Upper lobe of left lung (tissue), 6 donors: ENCODE measurements around the gene HDAC1. TPM values are rescaled to one million over a fixed set of nuclear protein-coding genes. Genes with fewer than 3 reads are reported as not detected.

Experiments used
- ATAC-seq, 2 donors: fragments of 200-7000 bp; cut with Tn5 transposase; one replicate each; pipeline ENCODE4 v1.9.1; 2022; ENCODE audit warnings: mild to moderate bottlenecking in 2 of 2, moderate library complexity in 2 of 2; ENCODE audit not compliant: low FRiP score in 2 of 2
- DNase-seq, 2 donors: peaks; one replicate each; pipeline ENCODE4 v3.0.0-alpha.2; 2019 to 2020
- H3K27ac ChIP-seq, 4 donors: fragments of 200-600 bp; sonication (generic); one replicate each; pipeline ENCODE4 v1.5.1; 2016 to 2019
- H3K27me3 ChIP-seq, 4 donors: fragments of 200-600 bp; sonication (generic); one replicate each; pipeline ENCODE4 v1.5.1; 2017 to 2019
- H3K36me3 ChIP-seq, 4 donors: fragments of 200-600 bp; sonication (generic); one replicate each; pipeline ENCODE4 v1.5.1; 2016 to 2019
- H3K4me1 ChIP-seq, 4 donors: fragments of 200-600 bp; sonication (generic); one replicate each; pipeline ENCODE4 v1.5.1; 2018 to 2019
- H3K4me3 ChIP-seq, 4 donors: fragments of 200-600 bp; sonication (generic); one replicate each; pipeline ENCODE4 v1.5.1; 2017 to 2019; ENCODE audit warnings: mild to moderate bottlenecking in 2 of 4, moderate library complexity in 1 of 4
- H3K9me3 ChIP-seq, 4 donors: fragments of 200-600 bp; sonication (generic); one replicate each; pipeline ENCODE4 v1.5.1; 2018 to 2019
- CTCF ChIP-seq, 6 experiments: fragments of 450-650 bp in 4 of 6; fragments of 200-600 bp in 2 of 6; sonication (generic) in 2 of 6; IDR thresholded peaks; one replicate each; pipeline ENCODE4 v1.5.1; 2016 to 2019; ENCODE audit warnings: antibody characterized with exemption in 6 of 6
- EP300 ChIP-seq, 4 donors: sonication (generic); formaldehyde crosslinking; IDR thresholded peaks; one replicate each; pipeline ENCODE4 v1.5.1; 2017; ENCODE audit warnings: antibody characterized with exemption in 4 of 4, control low read depth in 2 of 4
- POLR2A ChIP-seq, 4 donors: fragments of 450-650 bp; IDR thresholded peaks; one replicate each; pipeline ENCODE4 v1.5.1; 2016 to 2017; ENCODE audit warnings: antibody characterized with exemption in 4 of 4, mild to moderate bottlenecking in 2 of 4
- POLR2AphosphoS5 ChIP-seq, 2 donors: sonication (generic); formaldehyde crosslinking; IDR thresholded peaks; one replicate each; pipeline ENCODE4 v1.5.1; 2017; ENCODE audit warnings: antibody characterized with exemption in 2 of 2
- WGBS, 2 donors: methylation state at CpG; one replicate each; pipeline ENCODE4 v1.1.5; 2017 to 2018; 5-methylcytosine and 5-hydroxymethylcytosine counted together
- total RNA-seq, 6 donors: library from RNA; depleted of rRNA in 4 of 6; stranded (reverse); fragments of >200 nt in 4 of 6; gene quantifications; one replicate each; pipeline versions ENCODE4 v1.1.0 to v1.2.1, GENCODE V29; 2016 to 2021
- donor health status: DM: no; HTN: no; CAD: no; lungs with moderate emphysema.
- donor health status: DM: no; HTN: yes; CAD: no; lungs with severe emphysema.

The HDAC1 gene
- total RNA-seq, 6 donors from 2014 or later = 36.8 to 78.0 (median 48.8) TPM

- H3K27ac ChIP-seq = peak overlapping the region; percentile 60 to 89 (median 78)
- TF ChIP-seq POLR2A (IDR thresholded peaks at IDR 0.05) (no peak), POLR2AphosphoS5 (IDR thresholded peaks at IDR 0.05) (no peak), EP300 (IDR thresholded peaks at IDR 0.05) (no peak), CTCF (IDR thresholded peaks at IDR 0.05) (no peak)
- peaks cover 13 to 31% (median 21%) of the 10 kb centered on the region in 4 donors for H3K36me3 ChIP-seq
- no peak for ATAC-seq
- H3K4me1 ChIP-seq = peaks cover 41 to 64% (median 47%) of the 10 kb centered on the region in 4 donors
- 0 to 5% methylated on average over 8 to 9 of the region's 34 CpGs for WGBS, 2 donors
- H3K27me3 ChIP-seq = no peaks in the 10 kb centered on the region
- no peaks in the 10 kb centered on the region for H3K9me3 ChIP-seq
- DNase-seq = no peak
- H3K4me3 ChIP-seq = peak overlapping the region; percentile 63 to 87 (median 79)
Measured at GRCh38 chr1:32335535-32335789, 43.6 kb downstream of the HDAC1 start.

GRCh38 chr1:32335790-32336590 lies 44.1 kb downstream of the HDAC1 start, which contains the start of gene MARCKSL1:
TSS of gene MARCKSL1 (minus strand) at chr1:32336233. CDS start at chr1:32336033, 200 bp downstream.
- ATAC-seq (peak; percentile 20 to 79), DNase-seq (peak; percentile 78 to 96)
- Histone ChIP-seq H3K4me3 (peak within 1 kb of the TSS; percentile 63 to 87 (median 79)), H3K27ac (peak within 1 kb of the TSS; percentile 72 to 89 (median 78)), H3K36me3 (peaks cover 13 to 27% (median 18%) of the 10 kb centered on the region in 4 donors), H3K9me3 (no peaks in the 10 kb centered on the region), H3K27me3 (no peaks in the 10 kb centered on the region), H3K4me1 (peaks cover 41 to 64% (median 47%) of the 10 kb centered on the region in 4 donors)
- peak; percentile 64 to 92 for TF ChIP-seq POLR2AphosphoS5 (IDR thresholded peaks at IDR 0.05)
- TF ChIP-seq CTCF (IDR thresholded peaks at IDR 0.05) = no peak
- peak in 1 of 4 donors; percentile 19 for TF ChIP-seq EP300 (IDR thresholded peaks at IDR 0.05)
- TF ChIP-seq POLR2A (IDR thresholded peaks at IDR 0.05) = peak in 3 of 4 donors; percentile 54 to 83 (median 82)
- WGBS, 2 donors = 7% methylated on average over 15 of the region's 95 CpGs; no CpG with 5 or more reads in 1 of the 2 donors

GRCh38 chr1:32336591-32336932 lies 44.7 kb downstream of the HDAC1 start:
- Histone ChIP-seq H3K27ac (peak overlapping the region; percentile 72 to 89 (median 78)), H3K4me3 (peak overlapping the region in 3 of 4 donors; percentile 63 to 87 (median 76))
- ATAC-seq = peak in 1 of 2 donors; percentile 7

GRCh38 chr1:32336963-32337675 lies 45.2 kb downstream of the HDAC1 start:
- WGBS, 2 donors = 20 to 65% methylated on average over 1 to 4 of the region's 8 CpGs
- Histone ChIP-seq H3K9me3 (no peaks in the 10 kb centered on the region), H3K36me3 (peaks cover 2 to 16% (median 9%) of the 10 kb centered on the region in 4 donors), H3K4me1 (peaks cover 41 to 66% (median 53%) of the 10 kb centered on the region in 4 donors), H3K27ac (peak overlapping the region; percentile 72 to 89 (median 78)), H3K4me3 (peak overlapping the region in 1 of 4 donors; percentile 87), H3K27me3 (no peaks in the 10 kb centered on the region)
- DNase-seq = peak in 1 of 2 donors; percentile 76
- ATAC-seq = peak; percentile 57 to 74
- TF ChIP-seq POLR2A (IDR thresholded peaks at IDR 0.05) = no peak
- TF ChIP-seq EP300 (IDR thresholded peaks at IDR 0.05) = no peak

More at GRCh38 chr1:32336591-32336932, 44.7 kb downstream of the HDAC1 start:
- H3K36me3 ChIP-seq = peaks cover 8 to 21% (median 14%) of the 10 kb centered on the region in 4 donors
- WGBS, 2 donors = 44% methylated on average over 13 of the region's 15 CpGs; no CpG with 5 or more reads in 1 of the 2 donors
- no peaks in the 10 kb centered on the region for H3K9me3 ChIP-seq
- TF ChIP-seq POLR2AphosphoS5 (IDR thresholded peaks at IDR 0.05) = no peak
- TF ChIP-seq POLR2A (IDR thresholded peaks at IDR 0.05) = no peak
- no peak for TF ChIP-seq EP300 (IDR thresholded peaks at IDR 0.05)
- no peak for TF ChIP-seq CTCF (IDR thresholded peaks at IDR 0.05)
- H3K4me1 ChIP-seq = peaks cover 41 to 64% (median 48%) of the 10 kb centered on the region in 4 donors
- no peaks in the 10 kb centered on the region for H3K27me3 ChIP-seq
- DNase-seq = no peak
